Hematopoietic multipotent progenitor cell treated with erythropoietin and hydrocortisone succinate and interleukin-3 and kit ligand, for 6 days (in vitro differentiated cells): Measurements from ENCODE around the gene ZCWPW1.
"Not testable (repeated sequence)": the region's sequence is repeated elsewhere in the genome, so short reads cannot be mapped to it uniquely, and the experiment has no call there.

Source experiments
- DNase-seq: peaks from one replicate; pipeline ENCODE4 v3.0.0-alpha.2; 2015

Gene ZCWPW1

DNA sequence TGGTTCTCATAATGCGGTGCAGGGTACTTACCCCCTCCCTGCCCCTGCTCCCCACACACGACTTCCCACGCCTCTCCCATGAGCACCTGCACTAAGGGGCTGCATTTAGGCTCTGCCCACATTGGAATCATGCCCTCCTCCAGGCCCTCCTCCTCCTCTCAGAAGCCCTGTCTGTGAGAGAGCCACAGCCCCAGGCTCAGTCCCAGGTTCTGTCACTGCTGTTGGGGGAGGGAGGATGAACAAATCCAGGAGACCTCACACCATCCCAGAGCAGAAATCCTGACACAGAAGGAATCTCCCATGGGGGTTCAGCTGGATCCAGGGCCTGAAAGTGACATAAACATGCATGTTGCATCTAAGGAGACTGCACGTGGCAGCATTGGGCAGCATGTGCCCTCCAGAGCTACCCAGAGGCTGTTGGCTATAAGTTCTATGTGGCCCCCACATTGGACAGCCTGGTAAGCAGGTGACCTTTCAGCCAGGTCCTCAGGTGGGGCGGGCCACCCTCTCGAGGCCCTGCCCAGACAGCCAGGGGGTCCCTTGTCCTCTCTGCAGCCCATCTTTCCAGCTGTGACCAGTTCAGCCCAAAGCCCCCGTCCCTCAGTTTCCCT, 56.8 kb downstream of the ZCWPW1 start:
- no peak for DNase-seq

DNA sequence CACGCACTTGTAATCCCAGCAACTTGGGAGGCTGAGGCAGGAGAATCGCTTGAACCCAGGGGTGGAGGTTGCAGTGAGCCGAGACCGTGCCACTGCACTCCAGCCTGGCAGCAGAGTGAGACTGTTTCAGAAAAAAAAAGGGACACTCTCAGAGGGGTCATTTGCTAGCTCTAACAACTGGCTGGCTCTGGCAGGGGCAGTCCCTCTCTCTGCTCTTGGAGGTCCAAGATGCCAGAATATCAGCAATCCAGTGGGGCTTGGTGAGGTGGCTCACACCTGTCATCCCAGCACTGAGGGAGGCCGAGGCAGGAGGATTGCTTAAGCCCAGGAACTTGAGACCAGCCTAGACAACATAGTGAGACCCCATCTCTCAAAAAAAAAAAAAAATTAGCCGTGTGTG, 57.8 kb downstream of the ZCWPW1 start:
- no peak for DNase-seq

DNA sequence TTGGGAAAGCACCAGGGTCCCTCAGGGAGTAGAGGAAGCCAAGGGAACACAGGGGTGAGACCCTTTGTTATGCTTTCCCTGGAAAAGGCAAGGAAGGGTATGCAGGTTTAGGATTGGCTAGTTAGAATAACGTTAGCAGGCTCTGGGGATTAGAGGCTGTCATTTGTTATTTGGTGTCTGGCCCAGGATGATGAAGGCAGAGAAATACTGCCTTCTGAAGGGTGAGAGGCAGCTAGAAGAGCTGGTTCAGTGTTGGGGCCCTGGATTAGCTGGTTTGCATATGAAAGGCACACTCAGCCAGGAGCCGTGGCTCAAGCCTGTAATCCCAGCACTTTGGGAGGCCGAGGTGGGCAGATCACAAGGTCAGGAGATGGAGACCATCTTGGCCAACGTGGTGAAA, 58.2 kb downstream of the ZCWPW1 start:
- DNase-seq: no peak

DNA sequence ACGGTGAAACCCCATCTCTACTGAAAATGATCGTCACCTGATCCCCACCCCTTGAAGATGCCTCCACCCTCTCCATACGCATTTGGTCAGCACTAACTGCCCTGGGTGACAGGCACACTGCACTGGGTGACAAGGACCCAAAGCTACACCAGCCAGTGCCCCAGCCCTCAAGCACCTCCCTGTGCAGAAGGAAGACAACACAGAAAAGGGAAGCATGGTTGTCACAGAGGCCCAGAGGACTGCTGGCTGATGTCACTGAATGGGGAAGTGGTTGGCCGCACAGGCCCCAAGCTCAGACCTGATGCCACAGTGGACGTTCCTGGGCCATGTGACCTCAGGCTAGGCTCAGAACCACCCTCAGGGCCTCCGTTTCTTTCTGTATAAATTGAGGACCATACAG, 59.4 kb downstream of the ZCWPW1 start:
- DNase-seq: peak; percentile 90

DNA sequence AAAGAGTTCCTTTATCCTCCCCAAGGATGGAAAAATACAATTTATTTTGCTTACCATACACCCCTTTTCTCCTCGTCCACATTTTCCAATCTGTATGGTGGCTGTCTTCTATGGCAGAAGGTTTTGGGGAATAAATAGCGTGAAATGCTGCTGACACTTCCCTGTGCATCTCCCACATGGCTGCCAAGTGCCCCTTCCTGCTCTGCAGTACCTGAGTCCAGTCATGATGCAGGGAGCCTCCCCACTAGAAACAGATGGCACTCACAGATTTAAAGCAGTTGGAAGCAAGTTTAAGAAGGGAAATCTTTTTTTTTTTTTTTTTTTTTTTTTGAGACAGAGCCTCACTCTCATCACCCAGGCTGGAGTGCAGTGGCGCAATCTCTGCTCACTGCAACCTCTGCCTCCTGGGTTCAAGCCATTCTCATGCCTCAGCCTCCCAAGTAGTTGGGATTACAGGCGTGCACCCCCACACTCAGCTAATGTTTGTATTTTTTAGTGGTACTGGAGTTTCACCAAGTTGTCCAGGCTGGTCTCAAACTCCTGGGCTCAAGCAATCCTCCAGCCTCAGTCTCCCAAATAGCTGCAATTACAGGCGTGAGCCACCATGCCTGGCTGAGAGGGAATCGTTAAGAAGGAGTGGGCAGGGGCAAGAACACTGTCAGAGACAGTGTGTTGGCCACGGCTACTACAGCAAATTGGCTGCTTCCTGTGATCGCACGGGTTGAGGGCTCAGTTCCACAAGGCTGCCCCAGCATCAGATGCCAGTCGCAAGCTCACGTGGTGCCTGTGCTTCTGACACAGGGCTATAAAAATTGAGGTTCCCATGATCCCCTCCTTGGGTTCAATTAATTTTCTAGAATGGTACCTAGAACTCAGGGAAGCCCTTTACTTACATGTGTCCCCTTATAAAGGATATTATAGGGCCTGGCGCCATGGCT, 60.6 kb downstream of the ZCWPW1 start:
- no peak for DNase-seq

DNA sequence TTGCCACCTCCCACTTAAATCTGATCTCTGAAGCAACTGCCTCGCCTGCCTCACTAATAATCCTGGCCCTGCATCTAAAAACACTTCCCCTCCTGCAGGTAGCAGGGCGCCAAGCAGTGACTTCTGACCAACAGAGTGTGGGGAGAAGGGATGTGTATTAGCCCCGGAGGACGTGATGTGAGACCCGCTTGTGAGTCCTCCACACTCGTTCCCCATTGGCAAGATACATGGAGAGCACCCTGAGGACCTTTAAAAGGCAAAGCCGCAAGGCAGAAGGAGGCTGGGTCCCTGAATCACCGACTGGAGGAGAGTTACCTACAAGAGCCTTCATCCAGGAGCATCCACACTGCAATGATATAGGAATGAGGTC, 61.3 kb downstream of the ZCWPW1 start:
- DNase-seq: no peak

DNA sequence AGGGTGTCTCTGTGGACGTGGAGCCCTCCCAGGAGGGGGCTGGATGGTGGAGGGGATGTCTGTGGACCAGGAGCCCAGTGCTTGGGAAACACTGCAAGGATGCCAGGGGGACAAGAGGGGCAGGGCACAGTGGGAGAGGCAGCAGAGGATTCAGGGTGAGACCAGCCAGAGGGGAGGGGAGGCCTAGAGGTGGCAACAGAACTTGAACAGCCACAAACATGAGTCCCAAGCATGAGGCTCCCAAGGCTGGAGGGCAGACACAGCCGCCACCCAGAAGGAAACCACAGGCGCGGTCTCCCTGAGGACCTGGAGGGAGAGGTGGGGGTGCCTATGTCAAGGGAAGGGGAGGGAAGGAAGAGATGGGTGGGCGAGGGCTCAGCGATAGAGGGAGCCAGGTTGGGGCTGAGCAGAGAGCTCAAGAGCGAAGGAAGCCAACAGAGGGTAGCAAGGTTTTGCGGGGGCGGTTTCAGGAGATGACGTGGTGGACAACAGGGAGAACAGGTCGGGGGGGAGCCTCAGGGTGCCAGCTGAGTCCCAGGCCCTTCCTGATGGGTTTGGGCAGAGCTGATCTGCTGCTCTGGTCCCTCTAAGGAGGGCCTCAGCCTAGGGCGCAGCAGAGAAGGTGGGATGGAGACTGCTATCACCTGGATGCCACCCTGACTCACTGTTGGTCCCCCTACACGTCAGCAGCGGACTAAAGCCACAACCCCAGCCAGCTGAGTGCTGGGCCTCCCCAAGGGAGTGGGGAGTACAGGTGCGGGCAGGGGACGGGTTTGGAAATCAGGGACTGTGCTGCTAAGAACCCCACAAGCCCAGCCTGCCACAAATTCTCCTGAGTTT, 61.9 kb downstream of the ZCWPW1 start:
- DNase-seq: peak; percentile 38

DNA sequence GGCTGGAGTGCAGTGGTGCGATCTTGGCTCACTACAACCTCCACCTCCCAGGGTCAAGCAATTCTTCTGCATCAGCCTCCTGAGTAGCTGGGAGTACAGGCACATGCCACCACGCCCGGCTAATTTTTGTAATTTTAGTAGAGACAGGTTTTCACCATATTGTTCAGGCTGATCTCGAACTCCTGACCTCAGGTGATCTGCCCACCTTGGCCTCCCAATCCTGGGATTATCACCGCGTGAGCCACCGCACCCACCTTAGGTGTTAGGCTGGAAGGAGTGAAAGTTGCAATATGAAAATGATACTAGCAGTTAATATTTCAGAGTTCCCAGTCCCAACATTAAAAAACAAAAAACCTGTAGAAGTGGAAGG, 62.5 kb downstream of the ZCWPW1 start:
- DNase-seq: not testable (repeated sequence)

DNA sequence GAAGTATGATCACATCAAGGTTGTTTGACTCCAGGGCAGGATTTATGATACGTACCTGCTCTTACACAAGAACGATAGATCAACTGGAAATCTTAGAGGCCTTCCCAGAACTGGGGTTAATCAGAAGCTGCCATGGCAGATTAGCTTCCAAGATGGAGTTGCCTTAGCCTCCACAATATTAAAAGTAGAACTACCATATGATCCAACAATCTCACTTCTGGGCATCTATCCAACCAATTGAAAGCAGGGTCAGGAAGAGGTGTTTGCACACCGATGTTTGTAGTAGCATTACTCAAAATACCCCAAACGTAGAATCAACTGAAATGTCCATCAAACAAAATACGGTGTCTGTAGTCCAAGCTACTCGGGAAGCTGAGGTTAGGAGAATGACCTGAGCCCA, 64.0 kb downstream of the ZCWPW1 start:
- no peak for DNase-seq

DNA sequence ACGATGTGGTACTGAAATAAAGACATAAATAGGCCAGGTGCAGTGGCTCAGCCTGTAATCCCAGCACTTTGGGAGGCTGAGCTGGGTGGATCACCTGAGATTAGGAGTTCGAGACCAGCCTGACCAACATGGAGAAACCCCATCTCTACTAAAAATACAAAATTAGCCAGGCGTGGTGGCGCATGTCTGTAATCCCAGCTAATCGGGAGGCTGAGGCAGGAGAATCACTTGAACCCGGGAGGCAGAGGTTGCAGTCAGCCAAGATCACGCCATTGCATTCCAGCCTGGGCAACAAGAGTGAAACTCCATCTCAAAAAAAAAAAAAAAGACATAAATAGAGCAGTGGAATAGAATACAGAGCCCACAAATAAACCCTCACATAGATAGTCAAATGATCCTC, 64.7 kb downstream of the ZCWPW1 start:
- not testable (repeated sequence) for DNase-seq

DNA sequence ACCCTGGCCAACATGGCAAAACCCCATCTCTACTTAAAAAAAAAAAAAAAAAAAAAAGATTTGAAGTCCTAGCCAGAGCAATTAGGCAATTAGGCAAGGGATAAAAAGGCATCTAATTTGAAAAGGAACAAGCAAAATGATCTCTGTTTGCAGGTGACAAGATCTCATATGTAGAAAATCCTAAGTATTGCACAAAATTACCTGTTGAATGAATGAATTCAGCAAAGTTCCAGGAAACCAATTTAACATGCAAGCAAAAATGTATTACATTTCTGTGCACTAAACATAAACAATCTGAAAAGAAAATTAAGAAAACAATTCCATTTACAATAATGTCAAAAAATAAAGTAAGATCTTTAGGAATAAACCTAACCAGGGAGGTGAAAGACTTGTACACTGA, 65.4 kb downstream of the ZCWPW1 start:
- no peak for DNase-seq

DNA sequence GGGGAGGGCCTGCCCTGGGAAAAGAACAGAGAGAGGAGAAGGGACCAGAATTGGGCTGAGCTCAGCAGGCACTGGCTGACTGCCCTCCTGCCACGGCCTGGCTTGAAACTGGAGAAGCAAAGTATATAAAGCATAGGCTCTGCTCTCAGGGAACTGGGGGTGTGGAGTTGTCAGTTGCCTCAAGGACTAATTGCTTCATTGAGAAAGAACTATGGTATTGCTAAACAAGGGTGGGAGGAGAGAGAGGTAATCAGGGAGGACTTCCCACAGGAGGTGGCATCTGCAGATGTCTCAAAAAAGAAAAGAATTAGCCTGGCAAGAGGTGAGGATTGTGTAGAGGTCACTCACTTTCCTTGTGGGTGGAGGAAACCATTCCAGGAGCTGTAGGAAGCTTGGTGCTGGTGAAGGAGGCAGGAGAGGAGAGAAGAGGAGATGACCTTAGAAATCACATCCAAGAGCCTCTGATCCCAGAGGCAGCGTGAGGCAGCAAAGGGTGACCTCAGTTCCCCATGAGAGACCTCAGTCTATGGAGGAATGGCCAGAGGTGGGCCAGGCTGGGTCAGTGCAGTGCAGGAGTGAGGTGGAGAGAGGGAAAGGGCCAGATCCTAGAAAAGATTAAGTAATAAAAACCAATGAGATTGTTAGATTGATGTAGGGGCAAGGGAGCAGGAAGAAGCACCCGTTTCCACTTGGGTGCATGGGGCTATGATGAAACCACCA, 68.2 kb downstream of the ZCWPW1 start:
- DNase-seq: no peak

DNA sequence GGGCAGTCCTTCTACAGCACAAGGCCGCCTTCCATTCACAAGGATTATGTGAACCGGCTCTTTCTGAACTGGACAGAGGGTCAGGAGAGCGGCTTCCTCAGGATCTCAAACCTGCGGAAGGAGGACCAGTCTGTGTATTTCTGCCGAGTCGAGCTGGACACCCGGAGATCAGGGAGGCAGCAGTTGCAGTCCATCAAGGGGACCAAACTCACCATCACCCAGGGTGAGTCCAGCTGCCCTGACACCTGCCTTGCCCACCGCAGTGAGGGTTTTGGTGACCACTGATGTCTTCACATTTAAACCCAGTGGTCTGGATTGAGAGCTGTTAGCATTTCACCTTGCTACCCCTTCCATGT, 69.7 kb downstream of the ZCWPW1 start:
- no peak for DNase-seq

DNA sequence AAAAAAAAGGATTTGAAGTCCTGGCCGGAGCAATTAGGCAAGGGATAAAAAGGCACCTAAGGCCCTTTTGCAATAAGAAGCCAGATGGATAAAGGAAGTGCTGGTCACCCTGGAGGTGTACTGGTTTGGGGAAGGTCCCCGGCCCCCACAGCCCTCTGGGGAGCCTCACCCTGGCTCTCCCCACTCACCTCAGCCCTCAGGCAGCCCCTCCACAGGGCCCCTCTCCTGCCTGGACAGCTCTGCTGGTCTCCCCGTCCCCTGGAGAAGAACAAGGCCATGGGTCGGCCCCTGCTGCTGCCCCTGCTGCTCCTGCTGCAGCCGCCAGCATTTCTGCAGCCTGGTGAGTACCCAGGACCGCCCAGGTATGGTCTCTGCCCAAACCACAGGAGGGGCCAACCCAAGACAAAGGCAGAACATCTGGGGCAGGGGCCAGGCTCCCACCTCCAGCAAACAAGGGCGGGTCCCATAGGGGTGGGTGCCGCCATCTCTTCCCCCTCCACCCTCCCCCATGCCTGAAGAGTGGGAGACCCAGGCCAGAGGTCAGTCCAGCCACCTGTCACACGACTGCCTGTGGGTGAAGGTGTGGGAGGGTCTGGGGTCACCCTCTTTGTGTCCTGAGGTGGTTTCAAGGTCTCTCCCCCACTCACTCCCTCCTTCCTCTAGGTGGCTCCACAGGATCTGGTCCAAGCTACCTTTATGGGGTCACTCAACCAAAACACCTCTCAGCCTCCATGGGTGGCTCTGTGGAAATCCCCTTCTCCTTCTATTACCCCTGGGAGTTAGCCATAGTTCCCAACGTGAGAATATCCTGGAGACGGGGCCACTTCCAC, 70.3 kb downstream of the ZCWPW1 start, which contains the start of gene PILRB:
PILRB (plus strand) TSS at position 91 of the 830 bp plus-strand sequence; CDS start at position 277, 186 bp downstream.
- no peak for DNase-seq

DNA sequence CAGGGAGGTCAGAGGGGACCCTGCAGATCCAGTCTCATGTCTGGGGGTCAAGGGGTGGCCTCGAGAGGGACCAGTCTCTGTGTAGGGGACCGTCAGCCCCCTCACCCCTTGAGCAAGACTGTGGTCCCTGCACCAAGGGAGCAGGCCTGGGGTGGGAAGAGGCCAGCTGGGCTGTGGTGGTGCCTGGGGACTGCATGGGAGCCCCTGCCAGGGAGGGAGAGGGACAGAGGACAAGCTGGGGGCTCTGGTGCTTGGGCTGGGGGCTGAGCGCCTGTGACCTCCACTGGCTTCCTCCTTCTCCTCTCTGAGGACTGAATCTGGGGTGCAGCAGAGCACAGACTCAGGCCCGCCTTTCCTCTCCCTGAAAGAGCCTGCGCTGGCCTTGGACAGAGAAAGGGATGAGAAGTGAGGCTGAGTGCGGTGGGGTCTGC, 71.4 kb downstream of the ZCWPW1 start:
- DNase-seq: no peak

DNA sequence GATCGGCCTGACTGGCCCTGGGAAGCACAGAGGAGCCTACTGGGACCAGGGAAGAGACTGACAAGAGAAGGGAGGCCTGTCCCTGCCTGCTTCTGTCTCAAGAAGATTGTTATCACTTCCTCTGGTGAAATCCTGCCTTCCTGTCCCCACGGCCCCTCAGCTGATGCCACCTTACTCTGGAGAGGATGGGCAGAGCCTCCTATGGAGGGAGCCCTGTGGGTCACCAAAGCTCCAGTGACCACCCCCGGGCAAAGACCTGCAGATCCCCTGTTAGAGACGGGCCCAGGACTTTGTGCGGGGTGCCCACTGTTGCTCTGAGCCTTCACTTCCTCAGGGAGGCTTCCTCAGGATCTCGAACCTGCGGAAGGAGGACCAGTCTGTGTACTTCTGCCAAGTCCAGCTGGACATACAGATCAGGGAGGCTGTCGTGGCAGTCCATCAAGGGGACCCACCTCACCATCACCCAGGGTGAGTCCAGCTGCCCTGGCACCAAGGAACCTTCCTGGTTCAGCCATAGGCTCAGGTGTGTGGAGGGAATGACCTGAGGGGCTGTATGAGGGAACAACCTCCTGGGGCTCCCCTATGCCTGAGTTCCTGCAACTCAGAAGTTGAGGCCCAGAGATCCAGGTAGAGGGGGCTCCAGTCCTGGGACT, 72.0 kb downstream of the ZCWPW1 start:
- no peak for DNase-seq

DNA sequence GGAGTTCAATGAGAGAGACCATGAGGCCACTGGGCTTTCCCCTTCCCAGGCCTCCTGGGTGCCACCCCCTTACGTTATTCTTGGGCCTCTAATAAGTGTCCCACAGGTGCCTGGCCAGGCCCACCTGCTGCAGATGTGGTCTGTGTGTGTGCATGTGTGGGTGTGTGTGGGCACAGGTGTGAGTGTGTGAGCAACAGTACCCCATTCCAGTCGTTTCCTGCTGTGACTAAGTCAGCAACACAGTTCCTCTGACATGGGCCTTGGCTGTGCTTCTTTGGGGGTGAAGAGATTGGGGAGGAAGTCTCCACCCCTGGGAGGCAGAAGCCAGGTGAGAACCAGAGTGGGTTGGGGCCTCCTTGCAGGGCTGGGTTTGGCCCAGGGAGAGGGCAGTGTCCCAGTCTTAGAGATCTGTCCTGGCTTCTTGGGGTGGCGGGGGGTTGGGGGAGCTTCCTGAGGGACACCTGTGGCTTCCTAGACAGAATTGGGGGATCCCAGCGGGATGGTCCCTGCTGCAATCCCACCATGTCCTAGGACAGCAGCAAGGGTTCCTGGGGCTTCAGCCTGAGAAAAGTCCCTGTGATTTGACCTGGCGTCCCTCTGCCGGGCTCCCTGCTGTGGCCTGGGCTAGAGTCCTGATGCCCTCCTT, 74.7 kb downstream of the ZCWPW1 start:
- DNase-seq: no peak

DNA sequence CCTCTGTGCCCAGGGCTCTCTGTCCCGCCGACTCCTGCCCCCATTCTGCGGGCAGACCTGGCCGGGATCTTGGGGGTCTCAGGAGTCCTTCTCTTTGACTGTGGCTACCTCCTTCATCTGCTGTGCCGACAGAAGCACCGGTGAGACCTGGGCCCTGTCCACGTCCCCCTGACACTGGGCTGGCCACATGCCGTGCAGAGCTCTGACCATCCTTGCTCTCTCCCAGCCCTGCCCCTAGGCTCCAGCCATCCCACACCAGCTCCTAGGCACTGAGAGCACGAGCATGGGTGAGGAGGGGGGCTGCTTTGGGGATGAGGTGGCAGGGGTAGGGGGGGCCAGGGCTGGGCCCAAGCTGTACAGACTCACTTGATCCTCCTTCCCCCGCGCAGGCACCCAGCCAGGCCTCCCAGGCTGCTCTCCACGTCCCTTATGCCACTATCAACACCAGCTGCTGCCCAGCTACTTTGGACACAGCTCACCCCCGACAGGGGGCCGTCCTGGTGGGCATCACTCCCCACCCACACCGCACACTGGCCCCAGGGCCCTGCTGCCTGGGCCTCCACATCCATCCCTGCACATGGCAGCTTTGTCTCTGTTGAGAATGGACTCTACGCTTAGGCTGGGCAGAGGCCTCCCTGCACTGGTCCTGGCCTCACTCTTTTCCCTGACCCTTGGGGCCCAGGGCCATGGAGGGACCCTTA, 75.4 kb downstream of the ZCWPW1 start:
- no peak for DNase-seq

DNA sequence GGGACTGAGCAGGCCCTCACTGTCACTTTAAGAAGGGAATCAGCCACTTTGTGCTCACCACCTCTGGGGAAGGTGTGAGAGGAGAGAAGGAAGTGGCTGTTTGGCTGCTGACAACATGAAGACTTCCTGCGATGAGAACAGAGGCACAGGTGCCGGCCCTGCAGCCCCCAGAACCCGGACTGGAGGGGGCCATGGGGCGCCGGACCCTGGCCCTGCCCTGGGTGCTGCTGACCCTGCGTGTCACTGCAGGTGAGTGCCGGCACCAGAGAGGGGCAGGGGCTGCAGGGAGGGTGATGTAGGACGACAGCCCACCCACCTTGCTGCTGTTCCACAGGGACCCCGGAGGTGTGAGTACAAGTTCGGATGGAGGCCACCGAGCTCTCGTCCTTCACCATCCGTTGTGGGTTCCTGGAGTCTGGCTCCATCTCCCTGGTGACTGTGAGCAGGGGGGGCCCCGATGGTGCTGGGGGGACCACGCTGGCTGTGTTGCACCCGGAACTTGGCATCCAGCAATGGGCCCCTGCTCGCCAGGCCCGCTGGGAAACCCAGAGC, 76.2 kb downstream of the ZCWPW1 start:
- DNase-seq: not testable (repeated sequence)

DNA sequence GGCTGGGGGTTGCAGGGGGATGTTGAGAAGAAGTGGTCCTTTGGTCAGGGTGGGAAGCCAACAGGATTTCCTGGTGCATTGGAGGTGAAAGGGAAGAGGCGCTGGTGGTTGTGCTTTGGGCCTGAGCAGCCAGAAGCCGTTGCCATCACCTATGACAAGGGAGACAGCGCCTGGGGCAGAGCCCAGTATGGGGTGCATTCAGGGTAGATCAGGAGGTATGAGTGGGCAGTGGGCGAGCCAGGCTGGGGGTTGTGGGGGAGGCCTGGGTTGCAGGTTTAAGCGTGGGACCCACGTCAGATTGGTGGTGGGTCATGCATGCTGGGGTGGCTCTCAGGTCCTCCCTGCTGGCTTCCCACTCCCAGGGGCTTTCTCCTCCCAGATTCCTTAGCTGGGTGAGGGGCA, 76.8 kb downstream of the ZCWPW1 start:
- DNase-seq: no peak
